ENCODE results near the gene PROX1. TPM values are rescaled to one million over a fixed set of nuclear protein-coding genes. Genes with fewer than 3 reads are reported as not detected.
"Not testable (repeated sequence)": the region's sequence is repeated elsewhere in the genome, so short reads cannot be mapped to it uniquely, and the experiment has no call there.

The PROX1 gene
- total RNA-seq, 1 donor from 2014 or later = 3.0 TPM

DNA sequence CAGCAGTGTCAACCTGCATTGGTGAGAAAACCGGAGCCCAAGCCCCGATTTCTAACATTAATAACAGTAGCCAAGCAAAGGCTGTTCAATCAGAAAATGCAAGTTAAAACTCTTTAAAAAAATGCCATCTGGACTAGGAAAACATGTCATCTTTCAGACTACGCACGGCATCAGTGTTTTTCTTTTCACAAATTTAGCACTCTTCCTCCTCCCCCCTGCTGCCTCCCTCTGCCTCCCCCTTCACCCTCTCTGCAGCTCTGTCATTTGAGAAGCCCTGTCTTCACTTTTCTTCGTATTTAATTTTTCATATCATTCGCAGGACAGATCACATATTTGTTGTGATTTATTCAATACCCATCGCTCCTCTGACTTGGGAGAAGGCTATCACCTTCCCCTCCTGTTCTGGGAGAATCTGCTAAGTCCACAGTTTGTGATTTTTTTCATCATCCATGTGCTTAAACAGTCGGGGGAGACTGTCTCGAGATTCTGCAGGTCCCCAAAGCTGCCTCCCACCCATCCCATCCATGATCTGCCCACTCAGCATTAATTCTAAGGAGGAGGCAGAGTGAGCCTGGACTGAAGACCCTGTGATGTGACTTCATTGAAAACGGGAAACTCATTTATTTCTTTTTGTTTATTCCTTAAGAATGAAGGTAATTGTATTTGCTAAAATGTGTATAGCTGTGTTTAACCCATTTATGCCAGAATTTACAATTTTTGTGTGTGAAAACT is 84.8 kb downstream of the PROX1 start:
- DNase-seq (ENCODE audit: low spot score) = no peak

GRCh38 chr1:214074477-214074876 is 86.7 kb downstream of the PROX1 start:
- no peak for DNase-seq (ENCODE audit: low spot score)

DNA sequence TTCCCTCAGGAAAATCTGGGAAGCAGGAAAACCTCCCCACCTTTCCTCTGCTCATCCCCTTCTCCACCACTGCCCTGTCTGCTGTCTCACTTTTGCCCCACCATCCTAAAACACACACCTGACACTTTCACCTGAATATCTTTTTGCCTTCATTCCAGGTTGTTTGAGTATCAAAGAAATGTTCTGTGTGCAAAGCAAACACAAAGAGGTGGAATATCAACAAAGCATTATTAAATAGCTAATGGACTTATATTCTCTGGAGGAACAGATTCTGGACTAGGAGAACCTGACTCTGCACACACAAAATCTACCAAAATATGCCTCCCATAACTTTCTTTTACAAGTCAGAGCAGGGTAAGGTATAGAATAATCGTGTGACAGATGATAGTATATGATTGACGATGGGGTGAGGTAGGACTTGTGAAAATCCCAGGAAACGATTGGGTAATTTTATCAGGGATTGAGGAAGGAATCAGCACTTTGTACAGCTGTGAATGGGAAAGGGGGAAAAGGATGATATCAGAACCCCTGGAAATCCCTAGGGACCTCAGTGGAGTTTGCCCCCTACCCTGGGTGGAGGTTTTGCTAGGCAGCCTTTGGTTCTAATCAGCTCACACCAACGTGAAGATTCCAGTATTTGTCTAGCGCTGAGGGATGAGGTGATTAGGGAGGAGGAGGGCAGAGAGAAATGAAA is 87.7 kb downstream of the PROX1 start:
- DNase-seq (ENCODE audit: low spot score) = no peak

DNA sequence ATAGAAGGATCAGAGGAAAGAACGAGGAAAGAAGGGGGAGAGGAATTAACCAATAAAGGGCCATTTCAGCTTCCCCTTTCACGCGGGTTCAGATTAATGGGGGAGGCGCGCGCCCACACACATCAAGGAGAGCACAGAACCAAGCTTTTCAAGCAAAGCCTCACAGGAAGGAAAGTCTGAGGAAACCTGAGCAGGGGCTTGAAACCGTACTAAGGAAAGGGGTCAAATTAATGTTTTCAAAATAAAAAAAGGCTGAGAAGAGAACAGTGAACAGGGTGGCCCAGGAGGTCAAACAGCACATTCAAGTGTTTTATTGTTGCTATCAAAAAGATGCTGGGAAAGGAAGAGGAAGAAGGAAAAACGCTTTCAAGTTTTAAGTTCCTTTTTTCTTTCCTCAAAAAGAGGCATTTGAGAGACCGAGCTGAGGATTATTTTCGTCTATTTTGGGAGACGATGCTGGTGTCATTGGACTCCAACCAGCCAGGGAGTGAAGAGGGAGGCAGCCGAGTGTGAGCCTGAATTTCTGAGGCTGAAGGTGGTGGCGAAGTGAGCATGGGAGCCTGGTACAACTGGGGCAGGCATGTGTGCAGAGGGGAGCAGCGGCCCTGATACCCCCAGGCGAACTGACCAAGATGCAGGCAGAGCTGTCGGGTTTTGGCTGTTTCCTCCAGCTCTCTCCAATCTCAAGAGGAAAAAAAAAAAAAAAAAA is 88.4 kb downstream of the PROX1 start:
- DNase-seq (ENCODE audit: low spot score) = no peak

- DNase-seq (ENCODE audit: low spot score) = no peak
Observed at GRCh38 chr1:214076708-214077065, 88.9 kb downstream of the PROX1 start.

DNA sequence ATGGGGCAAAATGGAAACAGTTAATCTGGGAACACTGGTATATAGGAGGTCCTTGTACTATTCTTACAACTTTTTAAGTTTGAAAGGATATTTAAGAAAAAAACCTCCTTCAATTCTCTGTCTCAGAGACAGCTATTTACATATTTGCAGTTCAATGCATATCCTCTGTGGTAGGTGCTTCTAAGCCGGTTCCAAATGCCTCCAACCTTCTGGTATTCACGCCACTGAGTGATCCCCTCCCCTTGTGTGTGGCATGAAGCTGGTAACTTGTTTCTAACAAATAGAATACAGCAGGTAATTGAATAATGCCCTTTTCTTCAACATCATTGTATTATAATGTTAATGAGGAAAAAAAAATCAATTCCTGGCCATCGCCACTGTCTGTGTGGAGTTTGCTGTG is 91.2 kb downstream of the PROX1 start:
- DNase-seq (ENCODE audit: low spot score) = no peak

- DNase-seq (ENCODE audit: low spot score) = no peak
Observed at GRCh38 chr1:214085325-214085724, 97.6 kb downstream of the PROX1 start.

DNA sequence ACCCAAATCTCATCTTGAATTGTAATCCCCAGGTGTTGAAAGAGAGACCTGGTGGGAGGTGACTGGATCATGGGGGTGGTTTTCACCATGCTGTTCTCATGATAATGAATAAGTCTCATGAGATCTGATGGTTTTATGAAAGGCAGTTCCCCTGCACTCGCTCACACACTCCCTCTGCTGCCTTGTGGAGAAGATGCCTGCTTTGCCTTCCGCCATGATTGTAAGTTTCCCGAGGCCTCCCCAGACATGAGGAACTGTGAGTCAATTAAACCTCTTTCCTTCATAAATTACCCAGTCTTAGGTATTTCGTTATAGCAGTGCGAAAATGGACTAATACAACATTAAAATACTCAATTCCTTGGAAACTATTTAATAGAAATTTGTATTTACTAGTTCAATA is 99.2 kb downstream of the PROX1 start:
- no peak for DNase-seq (ENCODE audit: low spot score)

- DNase-seq (ENCODE audit: low spot score) = not testable (repeated sequence)
Observed at GRCh38 chr1:214089003-214089402, 101.2 kb downstream of the PROX1 start.
